CD4-positive, alpha-beta T cell treated with Interleukin-17A for 1 hour (primary cell): ENCODE data around the gene ZNF593.

ENCODE experiments used
- DNase-seq: peaks from one replicate; pipeline ENCODE4 v3.0.0-alpha.2; 2020

Gene ZNF593

DNA sequence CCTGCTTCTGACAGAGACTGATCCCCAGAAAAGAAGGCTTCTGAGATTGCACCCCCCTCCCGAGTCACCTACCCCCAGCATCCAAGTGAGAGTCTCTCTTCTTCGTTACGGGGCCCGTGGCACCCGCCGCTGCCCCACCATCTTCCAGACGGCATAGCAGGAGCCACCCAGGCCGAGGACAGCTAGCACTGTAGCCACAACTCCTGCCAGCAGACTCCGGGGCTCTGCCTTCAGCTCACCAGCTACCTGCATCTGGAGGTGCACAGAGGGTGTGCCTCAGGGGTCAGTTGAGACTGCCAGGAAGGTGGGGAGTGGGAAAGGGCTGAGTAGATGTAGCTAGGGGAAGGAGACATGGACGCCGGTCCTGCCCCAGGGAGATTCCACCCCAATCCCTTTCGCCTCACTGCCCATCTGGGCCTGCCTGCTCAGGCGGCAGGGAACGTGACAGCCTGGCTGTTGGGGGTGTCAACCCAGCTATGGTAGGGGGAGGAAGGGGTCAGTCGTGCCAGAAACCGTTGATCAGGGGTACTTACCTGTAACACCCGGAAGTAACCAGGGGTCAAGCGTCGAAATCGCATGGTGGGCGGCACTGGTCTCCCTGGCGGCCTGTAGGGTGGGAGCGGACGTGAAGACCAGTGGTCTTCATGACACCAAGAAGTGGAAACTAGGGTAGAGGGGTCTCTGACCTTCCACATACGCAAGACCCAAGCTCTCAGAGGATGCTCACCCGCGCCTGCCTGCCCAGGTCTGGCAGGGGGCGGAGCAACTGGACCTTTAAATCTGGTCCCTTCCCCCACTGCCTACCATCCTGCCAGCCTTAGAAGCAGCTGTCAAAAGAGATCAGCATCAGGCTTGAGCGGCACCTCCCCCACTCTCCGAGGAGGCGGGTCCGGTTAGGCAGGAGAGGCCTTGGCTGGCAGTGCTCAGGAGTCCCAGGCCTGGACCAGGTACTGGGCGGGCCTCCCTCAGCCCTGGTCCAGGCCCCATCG lies 1.7 kb downstream of the ZNF593 start, which contains the start of gene ZNF593OS:
Gene ZNF593OS (minus strand): TSS at position 749 of the 989 bp plus-strand sequence. CDS start 171 bp downstream, at position 578.
- DNase-seq, result no peak

DNA sequence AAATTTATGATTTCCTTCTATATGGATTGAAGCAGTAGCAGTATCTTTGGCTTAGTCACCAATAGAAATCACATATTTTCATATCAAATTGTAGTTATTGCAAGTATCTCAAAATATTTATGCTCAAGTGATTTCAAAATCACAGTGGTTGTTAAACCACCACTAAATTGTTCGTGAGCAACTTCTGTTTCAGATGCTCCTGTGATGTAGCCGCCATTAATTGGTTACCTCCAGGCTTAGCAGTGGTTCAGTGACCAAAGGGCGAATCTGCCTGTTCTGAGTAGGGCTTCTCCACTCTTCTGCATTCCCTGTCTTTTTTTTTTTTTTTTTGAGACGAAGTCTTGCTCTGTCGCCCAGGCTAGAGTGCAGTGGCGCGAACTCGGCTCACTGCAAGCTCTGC lies 5.6 kb downstream of the ZNF593 start:
- DNase-seq, result no peak

DNA sequence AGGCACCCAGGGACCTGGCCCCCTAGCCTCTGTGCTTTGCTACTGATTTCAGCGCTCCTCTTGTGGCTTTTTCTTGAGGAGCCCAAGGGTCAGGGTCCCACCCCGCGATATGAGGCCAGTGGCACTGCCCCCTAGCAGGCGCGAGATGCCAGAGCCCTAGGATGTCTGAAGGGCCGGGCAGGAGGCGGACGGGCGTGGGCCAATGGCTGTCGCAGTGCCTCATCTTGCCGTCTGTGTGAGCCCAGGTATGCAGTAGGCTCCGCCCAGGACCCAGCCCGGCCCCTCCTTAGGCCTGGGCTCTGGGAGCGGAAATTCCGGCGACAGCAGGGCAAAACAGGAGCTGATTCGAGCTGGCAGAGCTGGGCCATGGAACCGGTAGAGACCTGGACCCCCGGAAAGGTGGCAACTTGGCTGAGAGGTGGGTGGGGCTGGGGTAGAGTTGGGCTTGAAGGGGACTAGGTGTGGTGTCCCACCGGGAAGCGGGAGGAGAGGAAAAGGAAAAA lies 7.5 kb downstream of the ZNF593 start, which contains the start of gene CNKSR1:
Gene CNKSR1 (plus strand): TSS at position 310 of the 503 bp plus-strand sequence. CDS start 57 bp downstream, at position 367.
- no peak for DNase-seq

DNA sequence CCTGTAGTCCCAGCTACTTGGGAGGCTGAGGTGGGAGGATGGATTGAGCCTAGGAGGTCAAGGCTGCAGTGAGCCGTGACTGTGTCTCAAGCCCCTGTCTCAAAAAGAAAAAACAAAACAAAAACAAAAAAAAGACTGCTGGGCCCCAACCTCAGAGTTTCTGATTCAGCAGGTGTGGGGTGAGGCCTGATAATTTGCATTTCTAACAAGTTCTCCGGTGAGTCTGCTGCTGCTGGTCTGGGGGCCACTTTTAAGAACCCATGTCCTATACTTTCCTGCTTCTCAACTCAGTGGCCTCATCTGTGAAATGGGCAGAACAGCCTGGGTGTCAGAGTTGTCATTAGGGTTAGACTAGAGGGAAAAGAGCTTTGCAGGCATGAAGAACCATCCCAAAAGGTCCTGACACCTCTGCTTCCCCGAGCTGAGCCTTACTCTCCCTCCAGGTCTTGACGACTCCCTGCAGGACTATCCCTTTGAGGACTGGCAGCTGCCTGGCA lies 10.3 kb downstream of the ZNF593 start:
- DNase-seq, result no peak

DNA sequence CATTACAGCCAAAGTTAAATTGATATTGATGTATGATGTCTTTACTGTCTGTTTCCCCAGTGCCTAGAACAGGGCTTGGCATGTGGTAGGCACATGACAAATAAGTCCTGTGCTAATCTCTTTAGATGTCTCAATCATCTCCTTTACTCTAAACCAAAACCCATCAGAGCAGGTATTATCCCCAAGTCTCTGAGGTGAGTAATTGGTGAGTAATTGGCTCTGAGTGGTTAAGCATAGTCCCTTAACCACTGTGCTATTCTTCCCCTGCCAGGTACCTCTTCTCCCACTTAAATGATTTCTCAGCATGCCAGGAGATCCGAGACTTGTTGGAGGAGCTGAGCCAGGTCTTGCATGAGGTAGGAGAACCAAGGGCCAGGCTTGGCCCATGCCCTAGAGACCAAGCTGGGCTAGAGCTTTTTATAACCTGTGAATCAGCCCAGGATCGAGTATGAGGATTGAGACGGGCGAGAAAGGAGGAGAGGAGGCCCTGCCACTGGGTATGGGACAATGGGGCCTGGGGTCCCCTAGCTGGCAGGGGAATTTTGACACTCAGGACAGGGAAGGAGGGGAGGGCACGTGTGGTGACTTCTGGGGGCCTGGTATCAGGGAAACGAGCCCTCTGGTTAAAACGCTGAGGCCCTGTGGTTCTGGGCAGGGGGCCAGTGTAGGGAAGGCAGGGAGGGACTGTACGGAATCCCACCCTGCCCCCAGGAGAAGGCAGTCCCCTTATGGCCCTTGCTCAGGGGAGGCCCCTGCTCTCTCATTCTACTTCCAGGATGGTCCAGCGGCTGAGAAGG lies 12.1 kb downstream of the ZNF593 start:
- DNase-seq, result no peak

DNA sequence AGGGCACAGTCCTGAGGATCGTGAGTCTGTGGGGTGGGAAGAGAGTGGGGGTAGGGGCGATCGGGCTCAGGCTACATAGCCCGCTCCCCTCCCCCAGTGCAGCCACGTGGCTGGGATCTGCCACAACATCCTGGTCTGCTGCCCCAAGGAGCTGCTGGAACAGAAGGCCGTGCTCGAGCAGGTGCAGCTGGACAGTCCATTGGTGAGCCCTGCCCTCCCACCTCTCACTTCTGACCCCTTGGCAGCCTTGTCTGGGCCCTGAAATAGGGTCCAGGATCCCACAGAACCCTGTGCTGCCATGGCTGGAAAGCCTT lies 12.6 kb downstream of the ZNF593 start:
- DNase-seq, result no peak

DNA sequence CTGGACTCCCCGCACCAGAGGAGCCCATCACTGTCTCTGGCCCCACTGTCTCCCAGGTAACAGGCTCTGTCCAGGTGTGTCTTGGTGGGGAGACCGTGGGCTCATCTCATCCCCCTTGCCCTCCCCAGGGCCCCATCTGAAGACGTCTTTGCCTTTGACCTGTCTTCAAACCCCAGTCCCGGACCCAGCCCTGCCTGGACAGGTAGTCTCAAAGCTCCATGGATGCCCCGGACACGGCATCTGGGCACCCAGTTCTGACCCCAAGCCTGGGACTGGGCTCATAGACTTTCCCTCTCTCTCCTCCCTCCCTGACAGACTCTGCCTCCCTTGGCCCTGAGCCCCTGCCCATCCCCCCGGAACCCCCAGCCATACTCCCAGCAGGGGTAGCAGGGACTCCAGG lies 14.4 kb downstream of the ZNF593 start:
- no peak for DNase-seq

DNA sequence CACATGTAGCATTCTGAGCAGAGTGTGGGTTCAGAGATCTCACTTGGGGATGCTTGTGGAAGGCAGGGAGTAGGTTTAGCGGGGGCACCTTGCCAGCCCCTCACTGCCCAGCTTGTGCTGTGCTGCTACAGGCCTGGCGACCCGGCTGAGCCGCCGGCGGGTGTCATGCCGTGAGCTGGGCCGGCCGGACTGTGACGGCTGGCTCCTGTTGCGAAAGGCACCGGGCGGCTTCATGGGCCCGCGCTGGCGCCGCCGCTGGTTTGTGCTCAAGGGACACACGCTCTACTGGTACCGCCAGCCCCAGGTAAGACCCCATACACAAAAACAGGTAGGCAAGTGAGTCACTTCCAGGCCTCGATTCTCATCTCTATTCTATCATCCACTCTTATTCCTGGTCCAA lies 15.2 kb downstream of the ZNF593 start:
- no peak for DNase-seq

DNA sequence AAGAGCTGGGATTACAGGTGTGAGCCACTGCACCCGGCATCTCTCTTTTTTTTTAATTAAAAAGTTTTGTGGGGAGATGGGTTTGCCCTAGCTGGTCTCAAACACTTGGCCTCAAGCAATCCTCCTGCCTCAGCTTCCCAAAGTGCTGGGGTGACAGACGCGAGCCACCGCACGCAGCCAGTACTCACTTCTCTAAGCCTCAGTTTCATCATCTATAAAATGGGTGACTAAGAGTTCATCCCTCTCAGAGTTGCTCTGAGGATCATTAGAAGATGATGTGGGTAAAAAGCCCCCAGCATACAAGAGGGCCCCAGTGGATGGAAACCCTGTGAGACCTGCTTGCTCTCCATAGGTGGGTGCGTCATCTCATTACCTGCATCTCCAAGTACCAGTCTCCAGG lies 18.2 kb downstream of the ZNF593 start:
- no peak for DNase-seq

DNA sequence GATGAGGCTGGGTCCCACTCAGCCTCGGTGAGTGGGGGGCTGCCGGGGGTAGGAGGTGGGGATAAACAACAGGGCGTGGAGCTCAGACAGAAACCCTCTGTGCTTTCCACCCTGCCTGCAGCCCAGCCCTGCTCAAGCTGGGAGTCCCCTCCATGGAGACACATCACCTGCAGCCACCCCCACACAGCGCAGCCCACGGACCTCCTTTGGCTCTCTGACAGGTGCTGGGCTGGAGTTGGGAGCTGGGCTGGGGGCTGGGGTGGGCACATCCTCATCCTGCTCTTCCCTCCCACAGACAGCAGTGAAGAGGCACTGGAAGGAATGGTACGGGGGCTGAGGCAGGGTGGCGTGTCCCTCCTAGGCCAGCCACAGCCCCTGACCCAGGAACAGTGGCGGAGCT lies 18.8 kb downstream of the ZNF593 start:
- no peak for DNase-seq

DNA sequence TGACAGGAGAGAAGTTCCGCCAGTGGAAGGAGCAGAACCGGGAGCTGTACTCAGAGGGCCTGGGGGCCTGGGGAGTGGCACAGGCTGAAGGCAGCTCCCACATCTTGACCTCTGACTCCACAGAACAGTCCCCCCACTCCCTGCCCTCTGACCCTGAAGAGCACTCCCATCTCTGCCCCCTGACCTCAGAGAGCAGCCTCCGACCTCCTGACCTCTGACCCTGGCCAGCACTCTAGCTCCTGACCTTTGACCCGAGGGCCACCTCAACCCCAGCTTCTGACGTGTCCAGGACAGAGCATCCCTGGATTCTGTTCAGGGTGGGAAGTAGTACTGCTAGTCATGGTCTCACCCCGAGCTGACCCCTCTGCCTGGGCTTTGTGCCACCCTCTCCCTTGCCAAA lies 19.6 kb downstream of the ZNF593 start:
- no peak for DNase-seq

DNA sequence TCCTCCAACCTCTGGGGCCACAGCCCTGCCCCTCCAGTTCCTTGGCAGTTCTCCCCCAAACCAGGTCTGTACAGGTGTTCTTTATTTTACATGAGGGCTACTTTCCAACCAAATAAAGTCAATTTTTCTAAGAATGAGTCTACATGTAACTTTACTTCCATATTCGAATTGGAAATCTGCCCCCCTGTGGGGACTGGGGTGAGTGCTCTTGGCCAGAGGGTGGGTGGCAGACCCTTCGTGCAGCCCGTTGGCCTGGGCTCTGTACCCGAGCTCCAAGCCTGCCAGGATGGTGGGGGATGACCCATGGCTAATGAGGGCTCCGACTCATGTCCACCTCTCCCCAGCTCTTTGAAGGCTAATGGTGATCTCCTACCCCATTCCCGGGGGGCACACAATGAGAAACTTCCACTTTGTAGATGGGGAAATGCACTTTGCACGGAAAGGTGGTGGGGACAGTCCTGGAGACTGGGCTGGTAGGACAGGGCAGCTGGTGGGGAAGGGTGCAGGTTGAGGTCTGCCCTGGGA lies 20.1 kb downstream of the ZNF593 start:
- no peak for DNase-seq

DNA sequence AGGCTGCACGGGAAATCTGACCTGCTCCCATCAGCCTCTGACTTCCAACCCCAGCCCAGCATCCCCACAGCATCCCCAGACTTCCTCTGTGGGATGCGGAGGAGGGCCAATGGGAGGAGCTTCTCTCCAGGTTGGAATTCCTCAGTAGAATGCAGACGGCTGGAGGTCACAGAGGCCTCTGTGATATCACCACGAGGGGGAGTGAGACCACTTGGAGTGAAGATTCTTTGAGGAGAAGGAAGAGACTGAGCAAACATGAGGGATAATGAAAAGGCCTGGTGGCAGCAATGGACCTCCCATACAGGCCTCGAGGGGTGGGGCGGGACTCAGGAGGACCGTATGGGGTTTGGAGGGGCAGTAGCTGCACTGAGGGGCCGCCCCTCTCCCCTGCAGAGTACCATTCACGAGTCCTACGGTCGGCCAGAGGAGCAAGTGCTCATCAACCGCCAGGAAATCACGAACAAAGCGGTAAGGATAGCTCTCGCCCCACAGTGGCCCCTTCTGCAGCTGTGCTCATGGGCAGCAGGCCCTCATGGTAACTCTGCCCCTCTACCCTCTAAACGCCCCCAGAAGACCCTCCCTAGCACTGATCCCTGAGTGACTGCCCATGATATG lies 20.8 kb downstream of the ZNF593 start, which contains the start of gene CATSPER4:
Gene CATSPER4 (plus strand): TSS at position 230 of the 615 bp plus-strand sequence. CDS start 26 bp downstream, at position 256.
- peak; percentile 41 for DNase-seq

DNA sequence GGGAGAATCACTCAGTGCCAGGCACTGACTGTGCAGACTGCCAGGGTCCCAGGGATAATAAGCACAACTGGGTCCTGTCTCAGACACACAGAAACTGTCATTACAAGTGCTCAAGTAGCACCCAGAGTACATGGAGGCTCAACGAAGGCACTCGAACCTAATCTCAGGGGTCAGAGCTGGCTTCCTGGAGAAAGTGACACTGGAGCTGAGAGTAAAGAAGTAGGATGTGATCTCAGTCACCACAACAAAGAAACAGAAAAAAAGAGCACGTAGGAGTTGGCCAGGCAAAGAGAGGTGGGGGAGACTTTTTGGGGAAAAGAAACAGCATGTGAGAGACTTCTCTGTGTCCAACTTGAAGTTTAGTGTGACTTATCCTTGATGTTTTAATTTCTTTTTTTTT lies 22.0 kb downstream of the ZNF593 start:
- DNase-seq, result no peak

DNA sequence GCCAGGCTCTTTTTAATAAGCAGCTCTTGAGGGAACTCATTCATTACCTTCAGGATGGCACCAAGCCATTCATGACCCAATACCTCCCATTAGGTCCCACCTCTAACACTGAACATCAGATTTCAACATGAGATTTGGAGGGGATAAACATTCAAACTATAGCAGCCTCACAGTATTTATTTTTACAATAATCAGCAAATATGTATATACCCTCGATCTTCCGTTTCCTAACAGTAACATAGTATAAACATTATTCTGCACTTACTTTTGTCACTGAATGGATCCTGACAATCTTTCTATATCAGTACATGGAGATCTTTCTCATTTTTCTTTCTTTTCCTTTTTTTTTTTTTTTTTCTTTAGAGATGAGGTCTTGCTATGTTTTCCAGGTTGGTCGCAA lies 26.1 kb downstream of the ZNF593 start:
- no peak for DNase-seq

DNA sequence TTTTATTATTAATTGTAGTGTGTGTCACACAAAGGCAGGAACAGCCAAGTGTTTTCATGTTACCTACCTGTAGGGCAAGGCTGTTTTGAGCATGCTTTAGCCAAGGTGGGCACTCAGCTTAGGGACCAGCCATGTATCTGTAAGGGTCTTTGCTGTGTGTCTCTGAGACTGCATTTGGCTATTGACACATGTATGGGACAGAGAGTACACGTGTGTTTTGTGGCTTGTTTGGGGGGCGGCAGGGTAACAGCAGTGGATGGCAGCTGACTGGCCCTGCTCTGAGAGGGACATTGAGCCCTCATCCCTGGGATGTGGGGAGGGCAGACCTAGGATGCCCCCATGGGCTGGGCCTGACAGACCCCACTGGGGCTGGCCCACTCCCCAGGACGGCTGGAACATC lies 27.6 kb downstream of the ZNF593 start:
- DNase-seq, result no peak

DNA sequence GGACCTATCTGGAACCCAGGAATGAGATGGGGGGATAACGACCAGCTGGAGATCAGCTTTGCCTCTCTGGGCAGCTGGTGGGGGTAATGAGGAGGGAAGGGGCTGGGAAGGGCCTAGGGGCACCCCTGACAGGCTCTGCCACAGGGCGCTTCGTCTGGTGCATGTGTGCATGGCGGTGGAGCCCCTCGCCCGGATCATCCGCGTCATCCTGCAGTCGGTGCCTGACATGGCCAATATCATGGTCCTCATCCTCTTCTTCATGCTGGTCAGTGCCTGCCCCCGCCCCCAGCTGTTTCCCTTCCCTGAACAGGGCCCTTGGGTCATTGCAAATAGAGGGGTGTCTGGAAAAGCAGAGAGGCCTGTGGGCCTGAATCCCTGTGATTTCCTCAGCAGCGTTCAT lies 28.1 kb downstream of the ZNF593 start:
- DNase-seq, result no peak

DNA sequence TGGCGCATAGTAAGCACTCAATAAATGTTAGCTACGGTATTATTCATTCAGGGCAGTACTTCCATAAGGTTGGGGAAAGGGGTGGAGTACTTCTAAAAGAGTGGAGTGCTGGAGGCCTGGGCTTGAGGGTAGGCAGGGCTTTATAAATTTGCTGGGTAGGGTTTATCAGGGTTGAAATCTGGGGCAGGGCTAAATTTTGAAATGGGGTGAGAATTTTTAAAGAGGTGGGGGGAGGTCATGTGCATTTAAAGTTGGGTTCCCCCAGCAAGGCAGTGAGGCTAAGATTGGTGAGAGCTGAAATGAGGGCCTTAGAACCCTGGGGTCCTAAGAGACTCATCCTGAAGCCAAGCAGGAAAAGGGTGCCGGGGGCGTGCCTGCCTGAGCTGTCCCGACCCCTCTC lies 30.7 kb downstream of the ZNF593 start:
- no peak for DNase-seq

DNA sequence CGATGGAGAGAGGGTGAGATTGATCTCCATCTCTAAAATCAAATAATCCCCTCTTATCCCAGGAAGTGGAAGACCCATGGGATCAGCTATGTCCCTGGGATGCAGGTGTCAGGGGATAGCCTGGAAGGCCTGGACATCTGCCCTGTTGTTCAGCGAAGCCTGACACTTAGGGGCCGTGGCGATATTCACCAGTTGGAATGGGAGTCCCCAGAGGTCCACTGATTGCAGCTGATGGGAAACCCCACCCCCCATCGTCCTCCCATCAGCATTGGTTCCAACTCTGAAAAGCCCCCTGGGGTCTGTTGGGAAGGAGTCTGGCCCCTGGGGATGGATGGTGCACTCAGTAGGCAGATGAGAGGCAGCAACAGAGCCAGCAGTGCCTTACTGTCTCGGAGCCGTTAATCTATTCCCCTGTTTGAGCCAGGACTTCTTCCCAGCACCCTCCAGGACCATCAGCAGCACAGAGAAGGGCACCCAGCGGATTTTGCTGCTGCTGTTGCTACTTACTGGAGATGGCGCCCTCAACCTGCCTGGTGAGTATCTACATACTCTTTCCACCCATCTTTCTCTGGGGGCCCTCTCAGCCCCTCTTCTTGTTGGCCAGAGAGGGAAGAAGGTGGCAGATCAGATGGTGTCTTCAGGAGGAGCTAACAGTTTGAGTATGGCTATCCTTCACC lies 34.1 kb downstream of the ZNF593 start:
- no peak for DNase-seq

DNA sequence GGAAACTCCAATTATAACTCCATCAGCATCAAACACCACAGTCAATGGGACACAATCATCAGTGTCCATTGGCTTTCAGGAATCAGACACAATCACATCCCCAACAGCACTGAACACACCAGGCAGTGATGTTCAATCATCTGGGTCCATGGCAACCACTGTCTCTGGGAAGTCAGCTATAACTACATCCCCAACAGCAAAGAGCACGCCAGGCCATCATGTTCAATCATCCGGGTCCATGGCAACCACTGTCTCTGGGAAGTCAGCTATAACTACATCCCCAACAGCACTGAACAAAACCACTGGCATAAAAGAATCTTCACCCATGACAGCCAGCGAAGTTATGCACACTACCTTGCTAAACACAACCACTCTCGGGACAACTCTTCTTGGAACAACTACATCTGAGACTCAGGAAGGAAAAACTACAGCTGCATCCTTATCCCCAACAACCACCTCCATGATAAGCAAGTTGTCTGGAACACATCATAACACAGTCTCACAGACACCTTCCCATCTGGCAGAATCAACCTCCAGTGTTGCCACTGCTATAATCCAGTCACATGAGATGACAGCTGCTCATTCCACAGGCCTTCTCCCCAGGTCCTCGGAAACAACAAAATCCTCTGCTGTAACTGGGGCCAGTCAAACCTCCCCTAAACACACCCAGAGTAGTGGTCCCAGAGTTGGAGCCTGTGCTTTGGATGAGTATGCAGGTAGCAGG lies 40.6 kb downstream of the ZNF593 start:
- no peak for DNase-seq

DNA sequence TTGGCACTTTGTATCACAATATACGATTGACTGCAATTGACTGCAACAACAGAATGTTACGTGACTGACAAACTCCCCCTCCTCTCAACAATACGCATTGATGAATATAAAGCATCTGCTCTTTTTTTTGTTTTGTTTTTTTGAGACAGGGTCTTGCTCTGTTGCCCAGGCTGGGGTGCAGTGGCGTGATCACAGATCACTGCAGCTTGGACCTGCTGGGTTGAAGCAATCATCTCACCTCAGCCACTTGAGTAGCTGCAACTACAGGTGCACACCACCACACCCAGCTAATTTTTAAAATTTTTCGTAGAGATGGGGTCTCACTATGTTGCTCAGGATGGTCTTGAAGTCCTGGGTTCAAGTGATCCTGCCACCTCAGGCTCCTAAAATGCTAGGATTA lies 43.0 kb downstream of the ZNF593 start:
- no peak for DNase-seq
